ENCODE results near the gene SMURF1.

GRCh38 chr7:99098286-99098823, 45.6 kb downstream of the SMURF1 start:
- TF ChIP-seq CTCF (IDR thresholded peaks at IDR 0.05) (no peak), POLR2AphosphoS5 (IDR thresholded peaks at IDR 0.05) (no peak), EP300 (IDR thresholded peaks at IDR 0.05) (no peak)

Measured in sigmoid colon (tissue), 4 donors.